NCI-H460 (cell line): ENCODE results near the gene TTC7B. TPM values are rescaled to one million over a fixed set of nuclear protein-coding genes. Genes with fewer than 3 reads are reported as not detected.
A peak's percentile ranks its signal among the peaks of the same experiment; 100 is the strongest.

Experiments
- DNase-seq: peaks from one replicate; pipeline ENCODE4 v3.0.0-alpha.2; 2016; ENCODE audit warnings: low read depth; ENCODE audit errors: extremely low read depth
- total RNA-seq: library from RNA; depleted of rRNA; stranded (reverse); fragments of >200 nt; shearing (Covaris generic); gene quantifications from 2 replicates; pipeline ENCODE4 v1.2.3, GENCODE V29; 2014

TTC7B gene
- total RNA-seq, 1 experiment from 2014 or later, result 40.9 TPM

- DNase-seq, result no peak
These were observed 187.4 kb downstream of the TTC7B start for GRCh38 chr14:90628825-90629224.

- no peak for DNase-seq
These were observed 188.8 kb downstream of the TTC7B start for GRCh38 chr14:90627478-90627877.

DNA sequence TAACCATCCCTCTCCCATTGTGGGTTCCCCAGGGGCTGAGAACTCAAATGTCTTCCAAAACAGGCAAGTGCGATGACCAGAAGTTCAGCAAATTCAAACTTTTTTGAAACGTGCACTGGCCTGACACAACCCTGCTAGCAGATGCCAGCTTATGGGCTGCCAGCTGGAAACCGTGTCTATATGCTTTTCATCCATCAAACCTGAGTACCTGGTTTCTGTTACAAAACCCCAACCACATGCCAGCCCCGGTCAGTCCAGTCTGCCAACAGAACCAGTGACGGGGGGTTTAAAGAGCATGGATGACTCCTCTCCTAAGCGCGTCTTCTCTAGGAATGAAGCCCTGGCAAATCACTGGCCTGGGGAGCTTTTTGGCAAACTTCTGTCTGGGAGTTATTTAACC lies 189.7 kb downstream of the TTC7B start:
- no peak for DNase-seq

- DNase-seq, result no peak
These were observed 190.8 kb downstream of the TTC7B start for GRCh38 chr14:90625445-90625844.

- DNase-seq, result no peak
These were observed 191.4 kb downstream of the TTC7B start for GRCh38 chr14:90624732-90625400.

- DNase-seq, result peak; percentile 51
These were observed 192.0 kb downstream of the TTC7B start for GRCh38 chr14:90624227-90624626.

DNA sequence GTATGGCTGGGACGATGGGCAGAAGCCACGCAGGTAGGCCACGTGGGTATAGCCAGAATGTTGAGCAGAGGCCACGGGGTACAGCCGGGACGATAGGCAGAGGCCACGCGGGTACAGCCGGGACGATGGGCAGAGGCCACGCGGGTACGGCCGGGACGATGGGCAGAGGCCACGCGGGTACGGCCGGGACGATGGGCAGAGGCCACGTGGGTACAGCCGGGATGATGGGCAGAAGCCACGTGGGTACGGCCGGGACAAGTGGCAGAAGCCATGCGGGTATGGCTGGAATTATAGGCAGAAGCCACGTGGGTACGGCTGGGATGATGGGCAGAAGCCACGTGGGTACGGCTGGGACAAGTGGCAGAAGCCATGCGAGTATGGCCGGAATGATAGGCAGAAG lies 195.0 kb downstream of the TTC7B start:
- DNase-seq, result no peak

DNA sequence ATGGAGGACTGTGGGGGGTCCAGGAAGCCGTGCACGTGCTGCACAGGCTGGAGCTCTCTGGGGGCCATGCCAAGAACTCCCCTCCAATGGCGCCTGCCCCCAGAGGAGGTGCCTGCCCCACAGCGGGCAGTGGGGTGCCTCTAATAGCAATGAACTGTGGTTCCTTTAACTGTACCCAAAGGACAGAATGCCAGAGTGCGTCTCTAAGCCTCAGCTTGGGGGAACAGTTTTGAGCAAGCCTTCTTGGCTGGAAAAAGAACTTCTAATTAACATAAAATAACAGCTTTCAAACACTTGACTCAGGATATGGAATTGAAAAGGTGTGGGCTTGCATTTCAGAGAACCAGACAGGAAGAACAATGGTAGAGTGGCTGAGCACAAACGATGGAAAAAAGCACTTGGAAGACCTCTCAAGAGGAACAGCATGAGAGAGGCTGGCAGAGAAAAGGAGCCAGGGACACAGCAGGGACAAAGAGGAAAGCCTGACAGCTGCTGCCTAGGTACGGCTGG lies 195.6 kb downstream of the TTC7B start:
- no peak for DNase-seq

- no peak for DNase-seq
These were observed 196.3 kb downstream of the TTC7B start for GRCh38 chr14:90619911-90620310.

GRCh38 chr14:90617961-90618360 lies 198.3 kb downstream of the TTC7B start:
- no peak for DNase-seq

DNA sequence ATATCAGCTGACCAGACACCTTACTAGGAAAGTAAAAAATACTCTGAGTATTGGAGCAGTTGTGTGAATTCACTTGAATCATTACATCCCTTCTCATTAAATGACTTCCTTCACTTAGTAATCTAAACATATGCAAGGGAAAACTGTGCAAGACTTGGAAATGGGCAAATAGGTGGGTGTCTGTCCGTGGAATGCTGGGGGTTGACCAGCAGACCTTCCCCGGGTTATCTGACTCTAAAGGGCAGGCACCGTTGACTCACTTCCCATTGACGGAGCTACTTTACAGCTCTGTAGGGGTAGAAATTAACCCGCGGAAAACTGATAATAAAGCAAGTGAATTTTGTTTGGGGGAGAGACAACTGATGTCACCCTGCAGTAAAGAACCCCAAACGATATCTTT lies 199.3 kb downstream of the TTC7B start:
- DNase-seq, result peak; percentile 76

- no peak for DNase-seq
These were observed 199.9 kb downstream of the TTC7B start for GRCh38 chr14:90616313-90616712.

DNA sequence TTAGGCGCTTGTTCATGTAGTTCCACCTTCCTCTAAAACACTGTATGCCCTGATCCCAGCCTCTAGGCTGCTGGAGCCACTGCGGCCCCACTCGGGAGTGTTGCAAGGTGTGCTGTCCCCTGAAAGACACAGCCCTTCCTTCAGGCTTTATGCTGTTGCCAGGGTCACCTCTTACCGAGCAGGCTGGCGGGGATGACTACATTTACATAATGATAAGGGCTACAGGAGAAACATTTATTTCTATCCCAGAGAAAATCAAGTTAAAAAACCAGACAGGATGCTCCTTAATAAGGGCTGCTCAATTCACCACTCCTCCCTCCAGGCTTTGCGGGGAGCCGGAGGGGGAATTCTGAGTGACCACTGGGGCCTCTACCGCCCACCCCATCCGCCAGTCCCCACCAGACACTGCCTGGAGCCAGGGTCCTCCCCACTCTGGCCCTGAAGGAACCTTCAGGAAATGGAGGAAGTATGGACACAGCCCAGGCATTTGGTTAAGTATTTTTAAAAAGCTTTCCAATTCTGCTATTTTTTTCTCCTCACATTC lies 200.6 kb downstream of the TTC7B start:
- no peak for DNase-seq

GRCh38 chr14:90614696-90615516 lies 201.3 kb downstream of the TTC7B start:
- no peak for DNase-seq

DNA sequence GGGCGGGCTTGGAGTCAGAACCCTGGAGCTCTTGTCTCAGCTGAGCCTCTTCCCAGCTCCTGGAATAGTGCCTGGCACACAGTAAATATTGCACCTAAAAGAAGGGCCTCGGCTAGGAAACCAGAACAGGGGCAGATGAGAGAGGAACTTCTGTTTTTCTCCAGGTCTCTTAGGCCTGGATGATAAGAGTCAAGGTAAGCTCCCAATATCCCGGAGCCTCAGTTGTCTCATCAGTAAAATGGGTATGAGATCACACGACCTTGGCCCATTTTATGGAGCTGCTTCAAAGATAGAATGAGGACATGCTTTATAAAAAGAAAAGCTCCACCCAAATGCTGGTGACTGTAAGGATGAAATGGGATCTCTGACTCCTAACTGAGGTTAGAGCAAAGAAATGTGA lies 202.2 kb downstream of the TTC7B start:
- DNase-seq, result no peak

GRCh38 chr14:90613453-90613852 lies 202.8 kb downstream of the TTC7B start:
- no peak for DNase-seq

DNA sequence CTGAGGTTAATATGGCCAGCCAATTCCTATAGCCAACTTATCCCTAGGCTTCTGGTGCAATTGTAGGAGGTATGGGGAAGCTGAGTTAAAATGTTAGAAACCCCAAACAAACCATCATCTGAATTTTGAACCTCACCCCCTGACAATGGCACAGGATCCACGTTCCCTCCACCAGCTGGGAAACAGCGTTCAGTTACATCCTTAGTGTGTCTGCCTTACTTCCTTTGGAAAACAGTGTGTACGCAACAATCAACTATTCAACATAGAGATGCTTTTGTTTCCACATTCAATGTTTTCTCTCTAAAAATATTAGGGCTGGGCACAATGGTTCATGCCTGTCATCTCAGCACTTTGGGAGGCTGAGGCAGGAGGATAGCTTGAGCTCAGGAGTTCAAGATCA lies 203.4 kb downstream of the TTC7B start:
- DNase-seq, result no peak

DNA sequence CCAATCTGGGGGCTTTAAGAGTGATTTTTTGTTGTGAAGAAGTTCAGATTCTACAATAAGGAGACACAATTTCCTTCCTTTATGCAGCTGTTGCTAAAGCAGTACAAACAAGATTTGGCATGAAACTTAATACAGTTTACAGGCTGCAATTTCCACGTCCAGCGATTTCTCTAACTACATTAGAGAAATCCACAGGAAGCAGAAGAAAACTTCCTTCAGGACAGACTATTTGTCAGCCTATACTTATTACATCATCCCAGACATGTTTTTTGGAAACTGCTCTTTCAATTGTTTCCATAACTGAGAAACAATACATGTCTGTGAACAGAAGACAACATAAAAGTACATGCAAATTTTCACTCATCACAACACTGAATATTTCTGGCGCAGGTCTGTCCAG lies 204.3 kb downstream of the TTC7B start:
- no peak for DNase-seq

DNA sequence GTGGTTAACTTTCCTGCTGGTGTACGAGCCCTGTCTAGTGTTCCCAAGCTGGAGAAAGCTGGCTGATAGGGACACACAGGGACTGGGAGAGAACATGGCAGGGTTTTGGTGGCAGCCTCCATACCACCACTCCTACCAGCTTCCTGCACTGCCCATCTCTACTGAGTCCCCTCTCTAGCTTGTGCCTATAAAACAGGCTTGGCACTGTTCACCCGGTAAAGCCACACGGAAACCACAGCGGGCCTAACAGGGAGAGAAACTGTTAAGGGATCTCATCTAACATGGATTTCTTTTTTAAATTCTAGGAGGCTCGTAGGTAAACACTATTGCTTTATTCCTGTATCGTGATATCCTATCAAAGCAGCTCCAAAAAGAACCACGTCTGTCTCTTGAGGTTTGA lies 204.7 kb downstream of the TTC7B start:
- DNase-seq, result no peak

GRCh38 chr14:90610346-90611040 lies 205.7 kb downstream of the TTC7B start:
- DNase-seq, result no peak

DNA sequence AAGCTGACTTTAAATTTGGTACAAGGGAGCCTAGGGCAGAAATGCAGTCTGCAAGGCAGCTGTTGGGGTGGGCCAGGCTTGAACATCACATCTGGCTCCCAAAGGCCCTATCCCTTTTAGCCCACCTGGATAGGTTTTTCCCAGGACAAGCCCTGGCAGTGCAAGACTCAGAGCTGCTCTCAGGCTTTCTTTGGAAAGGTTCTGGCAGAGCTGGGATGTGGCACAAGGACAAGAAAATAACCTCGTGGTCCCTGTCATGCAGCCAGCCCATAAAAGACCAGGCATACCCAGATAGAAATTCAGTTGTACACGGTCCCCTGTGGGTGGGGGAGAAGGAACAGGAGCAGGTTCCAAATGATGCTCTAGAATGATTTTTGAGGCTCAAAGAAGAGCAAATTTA lies 206.9 kb downstream of the TTC7B start:
- DNase-seq, result no peak
